Activated naive CD8-positive, alpha-beta T cell treated with anti-CD3 and anti-CD28 coated beads, Interleukin-2, amount 50 U/mL, for 24 hours (primary cell): Measurements from ENCODE around the gene PTPRN2.
"Not testable (repeated sequence)": the region's sequence is repeated elsewhere in the genome, so short reads cannot be mapped to it uniquely, and the experiment has no call there.

ENCODE experiments used
- ATAC-seq: fragments of 150-1000 bp; cut with Tn5 transposase; one replicate; pipeline ENCODE4 v1.10.0; 2021
- DNase-seq: peaks from one replicate; pipeline ENCODE4 v3.0.0; 2021
- H3K27ac Mint-ChIP-seq: one replicate; pipeline ENCODE4 v1.8.0; 2021; ENCODE audit warnings: mild to moderate bottlenecking, mixed read lengths
- H3K27me3 Mint-ChIP-seq: one replicate; pipeline ENCODE4 v1.8.0; 2021; ENCODE audit warnings: mixed read lengths
- H3K36me3 Mint-ChIP-seq: one replicate; pipeline ENCODE4 v1.8.0; 2021; ENCODE audit warnings: low read depth, mixed read lengths
- H3K4me1 Mint-ChIP-seq: one replicate; pipeline ENCODE4 v1.8.0; 2021; ENCODE audit warnings: mixed read lengths
- H3K4me3 Mint-ChIP-seq: one replicate; pipeline ENCODE4 v1.8.0; 2021; ENCODE audit warnings: mild to moderate bottlenecking, moderate library complexity, mixed read lengths
- H3K9me3 Mint-ChIP-seq: one replicate; pipeline ENCODE4 v1.8.0; 2021; ENCODE audit warnings: mixed read lengths

The PTPRN2 gene

GRCh38 chr7:157508477-157508881 lies 1079.1 kb downstream of the PTPRN2 start:
- ATAC-seq (no peak), DNase-seq (no peak)
- Mint-ChIP-seq H3K36me3 (peaks cover 2% of the 10 kb centered on the region), H3K4me3 (no peak overlapping the region), H3K9me3 (peaks cover 8% of the 10 kb centered on the region), H3K27me3 (peaks cover 18% of the 10 kb centered on the region), H3K27ac (no peak overlapping the region), H3K4me1 (peaks cover 8% of the 10 kb centered on the region)

GRCh38 chr7:157507987-157508386 lies 1079.6 kb downstream of the PTPRN2 start:
- ATAC-seq = no peak
- Mint-ChIP-seq H3K4me3 (no peak overlapping the region), H3K4me1 (peaks cover 13% of the 10 kb centered on the region), H3K9me3 (peaks cover 9% of the 10 kb centered on the region), H3K36me3 (peaks cover 2% of the 10 kb centered on the region), H3K27ac (no peak overlapping the region), H3K27me3 (peaks cover 18% of the 10 kb centered on the region)
- DNase-seq = no peak

DNA sequence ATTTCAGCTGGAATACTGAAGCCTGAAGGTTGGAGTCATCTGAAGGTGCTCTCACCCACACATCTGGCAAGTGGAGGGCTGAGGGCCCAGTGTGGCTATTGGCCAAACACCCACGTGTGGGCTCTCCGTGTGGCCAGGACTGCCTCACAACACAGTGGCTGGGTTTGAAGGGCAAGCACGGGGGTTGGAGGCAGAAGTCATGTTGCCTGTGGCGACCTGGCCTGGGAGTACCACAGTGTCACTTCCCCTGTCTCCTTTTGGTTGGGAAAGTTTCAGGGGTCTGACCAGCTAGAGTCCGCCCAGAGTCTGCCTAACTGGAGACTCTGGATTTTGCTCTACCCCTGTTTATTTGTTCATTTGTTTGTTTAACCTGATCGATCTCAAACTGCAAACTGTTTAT lies 1081.4 kb downstream of the PTPRN2 start:
- Mint-ChIP-seq H3K27ac (no peak overlapping the region), H3K27me3 (peaks cover 17% of the 10 kb centered on the region), H3K36me3 (peaks cover 4% of the 10 kb centered on the region), H3K4me1 (peaks cover 30% of the 10 kb centered on the region), H3K4me3 (no peak overlapping the region), H3K9me3 (peaks cover 12% of the 10 kb centered on the region)
- no peak for ATAC-seq
- DNase-seq = no peak

DNA sequence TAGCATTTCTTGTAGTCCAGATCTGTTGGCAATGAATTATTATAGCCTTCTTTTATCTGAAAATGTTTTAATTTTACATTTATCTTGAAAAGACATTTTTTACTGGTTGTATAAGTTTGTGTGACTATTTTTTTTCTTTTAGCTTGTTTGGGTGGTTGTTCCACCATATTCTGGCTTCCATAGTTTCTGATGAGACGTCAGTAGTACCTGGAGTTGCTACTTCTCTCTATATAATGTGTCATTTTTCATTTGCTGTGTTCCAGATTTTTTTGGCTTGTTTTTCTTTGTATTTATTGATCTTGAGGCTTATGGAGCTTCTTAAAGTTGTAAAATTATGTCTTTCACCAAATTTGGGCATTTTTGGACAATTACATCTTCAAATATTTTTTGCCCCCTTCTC lies 1082.0 kb downstream of the PTPRN2 start:
- no peak overlapping the region for H3K4me3 Mint-ChIP-seq
- H3K27me3 Mint-ChIP-seq = peaks cover 17% of the 10 kb centered on the region
- H3K9me3 Mint-ChIP-seq = peaks cover 12% of the 10 kb centered on the region
- no peak overlapping the region for H3K27ac Mint-ChIP-seq
- H3K4me1 Mint-ChIP-seq = peaks cover 30% of the 10 kb centered on the region
- ATAC-seq (no peak), DNase-seq (no peak)
- peaks cover 4% of the 10 kb centered on the region for H3K36me3 Mint-ChIP-seq

GRCh38 chr7:157503229-157503628 lies 1084.4 kb downstream of the PTPRN2 start:
- DNase-seq = no peak
- H3K4me1 Mint-ChIP-seq = peaks cover 33% of the 10 kb centered on the region
- H3K36me3 Mint-ChIP-seq = peaks cover 4% of the 10 kb centered on the region
- H3K4me3 Mint-ChIP-seq = peak overlapping the region; percentile 74
- peaks cover 12% of the 10 kb centered on the region for H3K27me3 Mint-ChIP-seq
- no peak for ATAC-seq
- H3K27ac Mint-ChIP-seq = peak overlapping the region; percentile 79
- H3K9me3 Mint-ChIP-seq = peaks cover 12% of the 10 kb centered on the region

GRCh38 chr7:157502701-157503111 lies 1084.9 kb downstream of the PTPRN2 start:
- Mint-ChIP-seq H3K4me3 (peak overlapping the region; percentile 74), H3K36me3 (peaks cover 4% of the 10 kb centered on the region), H3K4me1 (peaks cover 33% of the 10 kb centered on the region), H3K9me3 (peaks cover 12% of the 10 kb centered on the region), H3K27me3 (peaks cover 9% of the 10 kb centered on the region), H3K27ac (peak overlapping the region; percentile 79)
- peak; percentile 51 for DNase-seq
- peak; percentile 89 for ATAC-seq

GRCh38 chr7:157501581-157501980 lies 1086.0 kb downstream of the PTPRN2 start:
- ATAC-seq (no peak), DNase-seq (no peak)
- Mint-ChIP-seq H3K4me3 (no peak overlapping the region), H3K27ac (no peak overlapping the region), H3K4me1 (peaks cover 33% of the 10 kb centered on the region), H3K27me3 (peaks cover 1% of the 10 kb centered on the region), H3K36me3 (peaks cover 2% of the 10 kb centered on the region), H3K9me3 (peaks cover 10% of the 10 kb centered on the region)

DNA sequence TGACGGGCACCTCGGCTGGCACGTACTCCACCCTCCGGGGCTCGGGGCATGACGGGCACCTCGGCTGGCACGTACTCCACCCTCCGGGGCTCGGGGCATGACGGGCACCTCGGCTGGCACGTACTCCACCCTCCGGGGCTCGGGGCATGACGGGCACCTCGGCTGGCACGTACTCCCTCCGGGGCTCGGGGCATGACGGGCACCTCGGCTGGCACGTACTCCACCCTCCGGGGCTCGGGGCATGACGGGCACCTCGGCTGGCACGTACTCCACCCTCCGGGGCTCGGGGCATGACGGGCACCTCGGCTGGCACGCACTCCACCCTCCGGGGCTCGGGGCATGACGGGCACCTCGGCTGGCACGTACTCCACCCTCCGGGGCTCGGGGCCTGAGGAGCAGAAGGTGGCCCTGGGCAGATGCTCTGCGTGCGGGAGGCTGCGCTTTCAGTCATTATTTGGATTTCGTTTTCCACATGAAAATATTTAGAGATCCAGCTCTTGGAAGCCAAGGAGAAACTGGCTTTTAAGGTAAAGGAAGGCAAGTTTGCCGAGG lies 1086.6 kb downstream of the PTPRN2 start:
- ATAC-seq, DNase-seq, H3K27ac Mint-ChIP-seq: not testable (repeated sequence)

GRCh38 chr7:157500171-157500960 lies 1087.3 kb downstream of the PTPRN2 start:
- H3K9me3 Mint-ChIP-seq = peaks cover 4% of the 10 kb centered on the region
- H3K4me1 Mint-ChIP-seq = peaks cover 44% of the 10 kb centered on the region
- H3K27ac Mint-ChIP-seq = no peak overlapping the region
- DNase-seq (no peak), ATAC-seq (no peak)
- H3K4me3 Mint-ChIP-seq = no peak overlapping the region
- H3K27me3 Mint-ChIP-seq = no peaks in the 10 kb centered on the region
- peaks cover 2% of the 10 kb centered on the region for H3K36me3 Mint-ChIP-seq

More for the DNA sequence above, 1086.6 kb downstream of the PTPRN2 start:
- H3K9me3 Mint-ChIP-seq, H3K4me3 Mint-ChIP-seq, H3K36me3 Mint-ChIP-seq, H3K27me3 Mint-ChIP-seq: not testable (repeated sequence)
- H3K4me1 Mint-ChIP-seq = peaks cover 37% of the 10 kb centered on the region

GRCh38 chr7:157499835-157500153 lies 1087.8 kb downstream of the PTPRN2 start:
- DNase-seq (no peak), ATAC-seq (no peak)
- no peaks in the 10 kb centered on the region for H3K27me3 Mint-ChIP-seq
- H3K4me1 Mint-ChIP-seq = peaks cover 50% of the 10 kb centered on the region
- no peak overlapping the region for H3K27ac Mint-ChIP-seq
- H3K4me3 Mint-ChIP-seq = no peak overlapping the region
- peaks cover 4% of the 10 kb centered on the region for H3K9me3 Mint-ChIP-seq
- H3K36me3 Mint-ChIP-seq = peaks cover 4% of the 10 kb centered on the region

- ATAC-seq = no peak
- peaks cover 52% of the 10 kb centered on the region for H3K4me1 Mint-ChIP-seq
- H3K4me3 Mint-ChIP-seq = no peak overlapping the region
- H3K27me3 Mint-ChIP-seq = no peaks in the 10 kb centered on the region
- peaks cover 4% of the 10 kb centered on the region for H3K9me3 Mint-ChIP-seq
- H3K27ac Mint-ChIP-seq = no peak overlapping the region
- peaks cover 4% of the 10 kb centered on the region for H3K36me3 Mint-ChIP-seq
- DNase-seq = no peak
Measured at GRCh38 chr7:157499121-157499834, 1088.3 kb downstream of the PTPRN2 start.

DNA sequence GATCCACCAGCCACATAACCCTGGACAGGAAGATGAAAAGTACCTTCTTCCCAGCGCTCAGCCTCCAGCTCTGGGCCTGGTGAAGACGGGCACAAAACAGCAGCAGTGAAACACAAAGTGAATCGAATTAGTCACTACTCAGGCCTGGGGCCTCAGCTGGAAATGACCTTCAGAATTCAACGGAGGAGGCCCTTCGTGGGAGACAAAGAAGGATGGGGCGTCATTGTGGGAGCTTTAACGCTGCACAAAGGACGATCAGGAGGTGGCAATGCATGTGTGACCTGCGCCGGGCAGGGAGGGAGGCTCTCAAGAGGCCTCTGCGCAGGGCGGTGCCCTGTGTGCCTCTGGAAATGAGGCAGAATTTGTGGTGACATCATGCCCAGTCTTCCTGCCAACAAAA lies 1089.0 kb downstream of the PTPRN2 start:
- peaks cover 8% of the 10 kb centered on the region for H3K36me3 Mint-ChIP-seq
- H3K4me3 Mint-ChIP-seq = no peak overlapping the region
- peaks cover 4% of the 10 kb centered on the region for H3K9me3 Mint-ChIP-seq
- peaks cover 4% of the 10 kb centered on the region for H3K27me3 Mint-ChIP-seq
- ATAC-seq (no peak), DNase-seq (no peak)
- no peak overlapping the region for H3K27ac Mint-ChIP-seq
- peaks cover 54% of the 10 kb centered on the region for H3K4me1 Mint-ChIP-seq

DNA sequence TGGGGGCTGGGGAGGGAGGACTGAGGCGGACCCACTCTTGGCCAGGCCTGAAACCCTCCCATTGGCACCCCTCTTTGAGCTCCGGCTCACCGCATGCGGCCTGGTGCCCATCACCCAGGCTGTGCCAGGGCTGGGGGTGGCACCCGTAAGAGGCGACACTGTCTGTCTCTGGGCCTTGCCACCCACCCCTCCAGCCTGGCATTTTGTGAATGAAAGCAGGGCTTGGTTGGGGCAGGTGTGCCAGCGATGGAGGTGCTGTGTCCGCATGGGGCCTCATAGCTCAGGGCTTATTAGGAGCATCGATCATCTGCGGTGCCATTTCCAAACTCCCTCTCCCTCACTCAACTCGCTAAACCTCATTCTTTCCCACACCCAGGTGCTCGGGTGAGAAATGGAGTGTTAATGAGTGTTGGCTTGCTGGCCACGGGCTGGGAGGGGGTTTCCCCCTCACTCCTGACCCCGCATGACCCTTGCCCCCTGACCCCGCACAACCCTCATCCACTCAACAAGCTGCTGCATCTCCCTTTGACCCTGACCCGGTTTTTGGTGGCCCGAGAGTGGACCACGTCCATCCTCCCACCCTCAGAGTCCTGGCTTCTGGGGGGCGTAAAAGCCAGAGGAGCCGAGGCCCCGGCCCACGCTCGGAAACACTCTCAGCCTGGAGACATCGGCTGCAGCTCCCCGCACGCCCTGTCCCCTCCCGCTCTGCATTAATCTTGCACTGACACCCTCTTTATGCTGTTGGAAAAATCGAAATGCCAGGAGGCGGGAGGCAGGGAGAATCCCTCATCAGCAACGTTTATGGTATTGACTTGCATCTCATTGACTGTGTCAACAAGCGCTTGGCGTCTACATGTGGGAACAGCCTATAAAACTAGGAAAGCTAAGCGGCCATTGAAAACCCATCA lies 1089.6 kb downstream of the PTPRN2 start:
- Mint-ChIP-seq H3K27me3 (peaks cover 10% of the 10 kb centered on the region), H3K9me3 (peaks cover 3% of the 10 kb centered on the region), H3K36me3 (peaks cover 8% of the 10 kb centered on the region), H3K4me1 (peaks cover 51% of the 10 kb centered on the region), H3K27ac (no peak overlapping the region), H3K4me3 (no peak overlapping the region)
- DNase-seq = no peak
- ATAC-seq = no peak

DNA sequence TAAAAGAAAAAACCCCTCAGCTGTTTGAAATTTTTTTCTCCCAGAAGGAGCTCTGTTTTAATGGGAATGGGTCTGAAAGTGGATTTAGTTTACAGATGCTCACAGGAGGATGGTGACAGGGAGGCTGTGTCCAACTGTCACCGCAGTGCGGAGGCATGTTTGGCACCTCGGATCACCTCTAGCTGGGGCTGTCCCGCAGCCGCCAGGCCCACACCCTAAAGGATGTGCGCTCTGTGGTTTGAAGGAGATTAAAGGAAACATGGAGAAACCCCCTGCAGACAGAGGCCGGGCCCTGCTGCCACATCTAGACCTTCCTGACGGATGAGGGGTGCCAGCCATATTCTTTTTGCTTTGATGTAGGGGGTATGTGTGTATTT lies 1090.3 kb downstream of the PTPRN2 start:
- Mint-ChIP-seq H3K9me3 (peaks cover 2% of the 10 kb centered on the region), H3K4me3 (no peak overlapping the region), H3K36me3 (peaks cover 6% of the 10 kb centered on the region), H3K27ac (no peak overlapping the region), H3K27me3 (peaks cover 16% of the 10 kb centered on the region), H3K4me1 (peaks cover 51% of the 10 kb centered on the region)
- DNase-seq = no peak
- no peak for ATAC-seq
